HG03432 (cell line): ENCODE data around the gene SKIC8.

ENCODE experiments used
- ATAC-seq: cut with Tn5 transposase; IDR thresholded peaks from one replicate; pipeline ENCODE4 v1.9.1; 2021; ENCODE audit warnings: mild to moderate bottlenecking, moderate library complexity; ENCODE audit not compliant: unreplicated experiment

Gene SKIC8

DNA sequence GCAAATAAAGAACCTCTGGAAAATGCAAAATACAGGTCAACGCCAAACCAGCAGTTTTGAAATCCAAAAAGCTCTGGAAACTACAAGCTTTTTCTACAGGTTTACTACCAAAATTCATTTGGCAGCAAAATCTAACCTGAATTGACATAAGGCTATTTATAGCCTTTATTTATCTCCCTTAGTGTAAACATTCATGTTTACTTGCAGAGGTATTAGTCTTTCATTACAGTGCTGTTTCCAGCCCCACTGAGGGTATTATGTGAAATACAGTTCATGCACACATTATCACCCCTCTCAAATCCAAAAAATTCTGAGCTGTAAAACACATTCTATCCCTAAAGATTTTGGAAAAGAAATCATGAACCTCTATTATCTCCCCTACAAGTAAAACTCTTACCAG, 7.2 kb downstream of the SKIC8 start:
- no peak for ATAC-seq

DNA sequence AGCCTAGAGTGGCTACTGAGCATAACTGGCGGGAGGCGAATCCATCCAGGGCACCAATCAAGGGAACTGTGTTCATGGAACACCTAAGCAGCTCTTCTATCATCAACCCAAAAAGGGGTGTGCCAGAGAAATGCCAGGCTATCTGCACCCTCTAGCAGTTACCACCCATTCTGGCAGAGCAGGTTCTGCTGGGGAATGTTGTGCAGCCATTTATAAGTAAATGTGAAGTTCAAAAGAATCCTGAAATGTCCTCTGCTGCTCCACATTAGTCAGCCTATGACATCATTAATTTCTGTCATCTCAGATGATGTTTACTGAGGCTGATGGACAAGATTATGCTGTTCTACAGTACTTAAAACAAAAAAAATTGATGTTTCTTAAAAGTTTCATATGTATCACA, 7.7 kb downstream of the SKIC8 start:
- ATAC-seq = no peak

DNA sequence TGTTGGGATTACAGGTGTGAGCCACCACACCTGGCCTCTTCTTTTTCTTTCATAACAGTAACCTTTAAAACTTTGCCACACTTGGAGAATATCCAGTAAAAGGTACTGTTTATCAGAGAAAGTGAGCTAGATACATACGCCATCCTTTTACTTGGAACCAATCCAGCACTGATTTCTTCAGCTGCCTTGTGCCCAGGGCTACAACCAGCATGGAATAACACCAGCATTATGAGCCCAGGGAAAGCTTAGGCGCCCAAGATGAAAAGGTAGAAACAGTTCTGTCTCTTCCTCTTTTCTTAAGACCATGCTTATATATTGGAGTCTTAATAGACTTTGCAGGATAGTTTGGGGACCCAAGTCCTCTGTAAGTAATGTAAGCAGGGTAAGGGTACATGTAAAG, 8.4 kb downstream of the SKIC8 start:
- ATAC-seq = no peak

DNA sequence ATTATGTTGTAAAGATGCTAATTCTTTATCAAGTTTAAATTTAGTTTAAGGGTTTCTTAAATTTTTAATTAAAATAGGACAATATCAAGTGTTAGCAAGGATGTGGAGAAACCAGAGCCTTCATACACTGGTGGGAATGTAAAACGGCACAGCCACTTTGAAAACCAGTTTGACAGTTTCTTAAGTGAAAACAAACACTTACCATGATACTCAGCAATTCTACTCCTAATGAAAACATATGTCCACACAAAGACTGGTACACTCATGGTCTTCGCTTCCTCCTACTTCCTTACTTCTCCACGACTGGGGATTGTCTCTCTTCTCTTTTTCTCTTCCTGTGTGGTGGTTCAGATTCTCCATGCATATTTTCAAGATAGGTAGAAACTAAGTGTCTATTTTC, 9.2 kb downstream of the SKIC8 start:
- no peak for ATAC-seq

DNA sequence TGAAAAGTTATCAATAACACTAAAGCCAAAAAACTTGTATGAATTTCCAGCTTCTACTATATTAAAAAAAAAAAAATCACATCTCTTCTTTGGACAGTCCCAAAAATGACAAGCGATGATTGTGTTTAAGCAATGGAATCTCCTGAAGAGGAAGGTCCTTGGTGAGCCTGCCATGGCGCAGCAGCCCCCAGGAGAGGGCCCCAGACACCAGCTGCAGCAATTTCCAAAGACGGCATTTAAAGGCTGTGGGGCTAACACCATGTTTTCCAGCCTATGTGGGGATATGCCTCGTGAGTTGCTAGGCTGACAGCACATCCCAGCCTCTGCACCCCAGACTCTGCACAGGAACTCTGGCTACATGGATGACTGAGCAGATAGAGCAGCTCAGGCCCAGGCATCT, 14.7 kb downstream of the SKIC8 start:
- ATAC-seq = no peak

DNA sequence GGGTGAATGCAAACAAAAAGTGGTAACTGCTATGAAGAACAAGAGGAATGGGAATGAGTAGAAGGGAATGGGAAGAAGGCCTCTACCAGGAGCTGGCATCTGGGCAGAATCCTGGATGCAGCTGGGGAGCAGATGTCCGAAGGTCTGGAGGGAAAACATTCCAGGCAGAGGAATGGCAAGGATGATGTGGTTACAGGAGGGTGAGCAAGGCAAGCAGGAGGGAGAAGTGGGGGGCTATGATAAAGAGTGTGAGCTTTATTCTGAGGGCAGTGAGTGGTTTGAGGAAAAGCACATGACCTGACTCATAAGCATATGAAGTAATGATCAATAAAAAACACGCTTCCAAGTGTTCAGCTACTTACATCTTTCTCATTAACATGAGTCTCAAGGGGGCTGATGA, 17.1 kb downstream of the SKIC8 start:
- no peak for ATAC-seq

DNA sequence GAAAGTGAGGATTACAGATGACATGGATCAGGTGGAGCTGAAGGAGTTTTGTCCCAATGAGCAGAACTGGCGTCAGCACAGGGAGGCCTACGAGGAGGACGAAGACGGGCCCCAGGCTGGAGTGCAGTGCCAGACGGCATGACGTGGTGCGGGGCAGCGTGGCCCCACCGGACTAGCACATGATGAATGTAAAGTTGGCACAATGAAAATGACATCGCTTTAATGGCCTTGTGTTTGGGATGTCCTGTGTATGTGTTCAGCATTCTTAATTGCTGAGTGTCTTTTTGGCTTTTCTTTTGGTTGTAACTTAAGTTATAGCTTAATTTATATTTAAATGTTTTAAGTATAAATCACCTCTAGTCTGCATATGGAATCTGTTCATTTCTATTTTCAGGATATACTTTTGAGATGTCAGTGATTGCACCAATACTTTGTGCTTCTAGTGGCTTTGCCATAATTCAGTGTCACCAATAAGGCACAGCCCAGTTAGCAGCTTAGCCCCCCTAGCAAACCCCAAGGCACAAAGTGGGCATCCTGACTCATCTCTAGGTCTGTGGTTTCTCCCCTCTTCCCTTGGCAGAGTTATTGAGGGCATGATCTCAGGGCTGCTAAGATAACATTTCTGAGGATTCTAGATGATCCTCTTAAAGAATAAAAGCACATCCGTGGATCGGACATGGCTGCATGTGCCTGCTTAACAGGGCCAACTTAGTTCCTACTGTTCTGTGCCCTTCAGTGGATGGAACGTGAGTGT, 18.9 kb downstream of the SKIC8 start:
- ATAC-seq = no peak

DNA sequence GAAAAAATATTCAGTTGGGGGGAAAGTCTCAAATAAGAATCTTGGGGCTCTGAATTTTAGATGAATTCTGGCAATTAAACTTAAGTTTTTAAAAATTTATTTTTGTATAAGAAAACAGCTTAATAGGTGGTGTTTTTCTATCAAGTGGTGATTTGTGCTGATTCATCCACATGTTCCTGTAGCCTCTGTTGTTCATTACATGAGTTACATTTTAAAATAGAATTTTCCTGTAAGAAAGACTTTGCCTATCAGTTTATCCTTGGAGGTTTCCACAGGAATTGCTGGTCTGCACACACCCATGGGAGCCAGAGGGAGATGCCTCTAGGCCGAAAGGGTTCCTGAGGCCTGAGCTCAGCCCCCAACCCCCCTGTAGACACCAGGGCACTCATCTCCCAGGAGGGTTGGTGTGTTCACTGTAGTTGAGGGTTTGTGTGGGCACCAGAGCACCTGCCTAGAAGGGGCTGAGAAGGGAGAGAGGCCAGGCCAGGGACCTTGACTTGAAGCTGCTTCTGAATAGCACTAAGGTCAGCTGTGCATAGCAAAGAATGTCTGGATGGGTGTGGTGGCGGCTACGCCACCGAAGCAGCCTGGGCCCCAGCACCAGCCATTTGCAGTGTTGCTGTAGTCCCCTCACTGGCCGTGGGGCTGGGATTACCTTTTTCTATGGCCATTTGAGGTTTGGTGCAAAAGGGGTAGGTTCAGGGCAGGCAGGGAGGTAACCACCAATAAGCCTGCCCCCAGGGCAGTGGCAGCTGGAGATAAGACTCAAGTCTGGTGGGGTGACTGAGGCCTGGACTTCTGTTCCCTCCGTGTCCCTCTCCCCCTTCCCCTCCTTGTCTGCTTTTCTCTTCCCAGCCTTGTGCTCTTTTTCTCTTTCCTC, 23.1 kb downstream of the SKIC8 start:
- ATAC-seq = no peak

DNA sequence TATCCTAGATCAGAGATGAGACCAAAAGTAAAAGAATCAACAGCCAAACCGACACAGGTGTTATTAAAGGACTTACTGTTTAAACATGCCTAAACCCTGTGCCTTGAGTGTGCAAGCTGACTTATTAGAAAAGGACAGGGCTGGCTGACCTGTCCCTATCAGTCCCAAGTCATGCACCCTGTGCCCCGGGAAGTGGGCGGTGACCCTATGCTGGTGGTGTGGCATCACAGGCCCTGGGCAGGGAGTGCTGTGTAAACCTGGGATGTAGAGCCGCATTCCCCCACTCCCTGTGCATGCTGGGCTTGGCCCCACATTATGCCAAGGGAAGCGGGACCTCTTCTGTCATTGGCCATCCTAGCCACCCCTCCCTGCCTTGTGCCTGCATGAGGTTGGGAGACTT, 24.4 kb downstream of the SKIC8 start:
- ATAC-seq = no peak

DNA sequence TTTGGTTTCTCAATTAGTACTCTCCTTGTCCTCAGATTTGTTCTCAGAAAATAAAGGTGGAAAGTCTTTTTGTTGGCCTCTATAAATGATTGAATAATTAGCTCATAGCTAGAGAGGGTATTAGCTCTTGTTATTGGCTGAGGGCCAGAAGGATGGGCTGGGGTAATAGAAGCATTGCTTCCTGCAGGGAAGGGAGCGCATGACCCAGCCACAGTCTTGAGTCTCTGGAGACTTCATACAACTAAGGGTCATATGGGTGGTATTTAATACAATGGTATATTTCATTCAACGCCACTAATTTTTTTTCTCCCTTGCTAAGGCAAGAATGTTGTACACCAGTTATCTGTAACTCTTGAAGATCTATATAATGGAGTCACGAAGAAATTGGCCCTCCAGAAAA, 26.6 kb downstream of the SKIC8 start:
- ATAC-seq = no peak

DNA sequence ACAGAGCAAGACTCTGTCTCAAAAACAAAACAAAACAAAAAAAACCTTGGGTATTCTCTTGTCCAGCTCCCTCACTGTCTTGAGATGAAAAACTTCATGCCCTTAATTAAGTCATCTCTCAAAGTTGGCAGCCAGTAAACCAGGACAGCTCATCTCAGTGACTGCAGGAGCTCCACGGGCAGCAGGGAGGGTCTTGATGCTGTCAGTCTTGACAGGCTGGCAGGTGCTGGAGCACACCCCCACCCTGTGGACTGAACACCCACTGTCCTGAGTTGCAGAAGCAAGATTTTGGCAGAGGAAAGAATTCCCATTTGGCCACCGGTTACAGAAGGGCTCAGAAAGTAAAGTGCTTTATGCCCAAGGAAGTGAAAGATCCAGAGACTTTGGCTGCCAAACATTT, 27.1 kb downstream of the SKIC8 start:
- ATAC-seq = no peak

DNA sequence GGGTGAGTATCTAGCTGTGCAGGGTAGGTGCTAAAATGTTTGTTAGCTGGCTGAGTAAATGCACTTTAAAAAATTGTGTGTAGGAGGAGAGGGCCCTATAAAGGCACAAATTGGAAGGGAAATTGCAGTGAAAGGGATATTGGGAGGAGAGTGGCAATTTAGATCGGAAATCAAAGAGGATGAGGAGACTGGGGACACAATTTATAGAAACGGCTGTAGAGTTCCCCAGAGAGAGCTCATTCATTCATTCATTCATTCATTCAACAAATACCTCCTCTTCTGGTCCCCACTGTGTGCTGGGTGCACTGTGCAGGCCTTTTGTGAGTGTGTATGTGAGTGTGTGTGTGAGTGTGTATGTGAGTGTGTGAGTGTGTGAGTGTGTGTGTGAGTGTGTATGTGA, 32.6 kb downstream of the SKIC8 start:
- no peak for ATAC-seq

DNA sequence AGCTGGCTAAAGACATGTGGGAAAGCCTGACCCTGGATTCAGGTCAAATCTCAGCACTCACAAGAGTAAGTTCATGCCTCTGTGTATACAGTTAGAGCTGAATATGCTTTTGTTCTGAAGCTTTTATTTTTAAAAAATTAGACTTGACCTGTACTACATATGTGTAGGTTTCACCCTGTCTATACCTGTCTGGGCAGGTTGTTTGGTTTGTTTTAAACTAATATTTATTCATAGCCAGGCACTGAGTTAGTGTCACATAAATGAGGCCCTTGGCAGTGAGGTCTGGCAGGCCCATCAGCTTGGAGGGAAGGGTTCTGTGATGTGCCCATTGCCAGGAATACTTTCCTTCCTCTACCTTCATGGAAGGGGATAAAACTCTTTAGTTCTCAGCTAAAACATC, 33.2 kb downstream of the SKIC8 start:
- ATAC-seq = no peak

DNA sequence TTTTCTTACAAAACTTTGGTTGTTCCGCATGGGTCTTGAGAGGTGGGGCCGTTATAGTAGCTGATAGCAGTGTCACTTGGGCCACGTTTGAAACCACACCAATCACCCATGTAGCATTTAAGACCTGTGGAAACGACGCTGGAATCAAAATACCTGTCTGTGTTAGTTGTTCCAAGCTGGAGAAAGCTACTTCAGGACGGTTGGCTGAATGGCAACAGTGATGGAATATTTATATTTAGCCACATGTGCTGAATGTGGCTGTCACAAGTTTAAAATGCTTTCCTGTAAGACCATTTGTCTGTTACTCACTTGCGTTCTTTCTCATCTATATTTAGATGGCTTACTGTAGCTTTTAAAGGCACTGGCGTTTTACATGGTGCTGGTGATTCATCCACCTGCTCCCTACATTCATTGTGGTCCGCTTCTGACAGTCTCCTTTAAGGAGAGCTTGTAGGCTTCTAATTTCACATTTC, 33.6 kb downstream of the SKIC8 start:
- no peak for ATAC-seq

DNA sequence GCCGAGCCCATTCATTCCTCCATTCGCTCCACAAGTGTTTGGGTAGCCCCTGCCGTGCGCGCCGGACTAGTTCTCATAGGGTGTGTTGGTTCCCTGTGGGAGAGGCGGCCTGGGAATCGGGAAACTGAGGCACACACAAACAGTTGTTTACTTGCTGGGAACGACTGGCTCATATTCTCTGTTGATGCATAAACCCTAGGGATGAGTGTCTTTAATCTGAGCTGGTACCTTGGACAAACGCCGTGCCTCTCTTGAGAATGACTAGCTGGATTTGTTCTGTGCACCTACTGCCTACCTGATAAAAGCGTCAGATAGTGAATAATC, 34.3 kb downstream of the SKIC8 start:
- ATAC-seq = no peak

DNA sequence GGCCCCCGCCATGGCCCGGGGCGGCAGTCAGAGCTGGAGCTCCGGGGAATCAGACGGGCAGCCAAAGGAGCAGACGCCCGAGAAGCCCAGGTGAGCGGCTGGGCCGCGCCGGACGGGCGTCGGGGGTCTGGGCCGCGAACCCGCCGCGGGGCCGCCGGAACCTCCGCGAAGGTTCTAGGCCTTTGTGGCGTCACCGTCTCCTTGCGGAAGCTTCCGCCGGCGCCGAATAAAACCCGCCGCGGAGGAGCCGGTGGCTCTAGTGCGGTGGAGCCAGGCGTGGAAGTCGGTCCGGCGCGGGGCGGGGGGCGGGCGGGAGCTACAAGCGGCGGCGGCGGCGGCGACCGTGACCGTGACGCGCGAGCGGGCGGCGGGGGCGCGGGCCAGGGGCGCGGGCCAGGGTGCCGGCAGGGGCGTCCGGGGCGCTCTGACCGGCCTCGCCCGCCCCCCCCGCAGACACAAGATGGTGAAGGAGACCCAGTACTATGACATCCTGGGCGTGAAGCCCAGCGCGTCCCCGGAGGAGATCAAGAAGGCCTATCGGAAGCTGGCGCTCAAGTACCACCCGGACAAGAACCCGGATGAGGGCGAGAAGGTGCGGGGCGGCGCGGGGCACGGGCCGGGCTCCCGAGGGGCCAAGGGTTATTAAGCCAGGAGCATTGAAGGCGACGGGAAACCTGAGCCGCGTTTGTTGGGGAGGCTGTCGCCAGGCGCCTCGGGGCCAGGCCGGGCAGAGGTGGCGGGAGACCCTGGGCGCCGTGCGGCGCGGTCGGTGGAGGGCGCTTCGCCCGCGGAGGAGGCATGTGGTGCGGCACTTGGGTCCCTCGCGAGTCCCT, 34.9 kb downstream of the SKIC8 start, which contains the start of gene DNAJA4:
TSS of gene DNAJA4 (plus strand) at position 259 of the 833 bp plus-strand sequence. CDS start at position 461, 202 bp downstream.
- no peak for ATAC-seq

DNA sequence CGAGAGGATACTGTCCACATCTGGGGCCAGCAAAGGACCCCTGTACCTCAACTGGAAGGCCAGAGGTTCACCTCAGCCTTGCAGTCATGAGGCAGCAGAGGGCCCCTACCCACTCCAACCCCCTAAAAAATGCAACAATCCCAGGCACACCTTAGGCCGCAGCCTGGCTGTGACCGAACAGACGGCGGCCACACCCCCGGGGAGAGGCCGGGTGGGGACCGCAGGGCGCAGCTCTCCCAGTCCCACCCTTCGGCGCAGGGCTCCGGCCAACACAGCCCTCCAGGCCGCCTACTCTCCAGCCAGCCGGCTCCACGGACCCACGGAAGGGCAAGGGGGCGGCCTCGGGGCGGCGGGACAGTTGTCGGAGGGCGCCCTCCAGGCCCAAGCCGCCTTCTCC, 35.5 kb downstream of the SKIC8 start:
- ATAC-seq = no peak

DNA sequence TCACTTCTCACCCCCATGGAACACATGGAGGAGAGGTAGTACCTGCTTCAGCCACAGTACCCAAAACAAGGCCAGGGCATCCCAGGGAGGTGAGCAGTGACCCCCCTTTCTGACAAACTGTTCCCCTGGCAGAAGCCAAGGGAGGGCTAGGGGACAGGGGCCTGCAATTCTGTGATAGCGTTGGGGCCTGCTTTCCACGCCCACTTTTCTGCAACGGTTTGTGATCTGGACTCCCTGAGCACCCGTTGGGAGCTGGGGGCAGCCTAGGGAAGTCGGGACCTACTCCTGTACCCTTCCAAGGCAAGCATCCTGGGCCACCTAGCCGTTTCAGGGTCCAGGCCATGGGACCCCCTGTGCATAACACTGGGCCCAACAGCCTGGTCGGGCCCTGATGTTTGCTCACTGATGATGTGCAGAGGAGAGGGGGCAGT, 36.0 kb downstream of the SKIC8 start:
- ATAC-seq = no peak

DNA sequence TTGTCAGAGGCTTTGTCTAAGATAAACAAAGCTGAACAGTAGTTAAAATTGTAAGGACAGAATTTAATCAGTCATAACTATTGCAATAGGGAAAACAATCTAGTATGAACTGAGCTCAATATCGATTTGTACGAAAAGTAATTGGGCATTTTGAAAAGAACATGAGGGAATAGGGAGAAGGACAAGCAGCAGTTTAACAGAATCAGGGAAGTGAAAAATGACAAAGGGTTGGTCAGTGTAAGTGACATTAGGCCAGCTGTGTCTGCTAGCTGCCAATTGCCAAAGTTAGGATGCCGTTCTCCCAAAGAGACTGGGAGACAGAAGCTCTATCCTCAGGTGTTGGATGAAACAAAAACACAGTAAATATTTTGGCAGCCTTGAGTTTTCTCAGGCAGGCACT, 38.3 kb downstream of the SKIC8 start:
- ATAC-seq = no peak

DNA sequence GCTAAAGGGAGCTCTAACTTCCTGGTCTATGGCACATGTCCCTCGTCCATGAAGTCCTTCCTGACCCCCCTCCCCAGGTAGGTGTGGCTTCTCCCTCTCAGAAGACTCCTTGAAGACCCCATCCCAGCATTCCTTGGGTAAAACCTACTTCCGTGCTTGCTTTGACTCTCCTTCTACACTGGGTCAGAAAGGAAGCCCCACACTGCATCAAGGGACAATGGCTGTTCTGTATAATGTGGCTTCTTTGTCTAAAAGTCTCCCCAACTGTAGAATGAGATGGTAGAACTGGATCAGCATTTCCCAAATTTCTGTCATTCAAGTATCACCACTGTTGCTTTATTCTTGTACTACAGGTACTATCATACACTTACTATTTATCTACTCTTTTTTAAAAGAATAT, 38.9 kb downstream of the SKIC8 start:
- ATAC-seq = no peak

DNA sequence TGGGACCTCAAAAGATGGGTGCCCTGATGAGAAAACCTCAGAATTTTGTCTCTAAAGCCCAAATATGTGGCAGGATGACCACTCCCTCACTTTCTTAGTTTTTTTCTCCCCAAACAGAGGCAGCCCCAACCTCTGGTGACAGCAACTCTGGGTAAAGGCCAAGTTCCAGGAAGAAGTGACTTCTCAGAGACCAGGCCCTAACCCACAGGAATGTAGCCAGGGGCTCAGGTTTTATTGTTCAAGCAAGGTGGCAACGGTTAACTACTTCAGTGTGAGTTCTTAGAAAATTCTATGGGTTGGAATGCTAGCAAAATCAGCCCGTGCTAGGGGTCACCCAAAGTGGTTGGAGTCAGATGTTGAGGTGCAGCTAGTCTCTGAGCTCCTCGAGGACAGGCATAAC, 40.2 kb downstream of the SKIC8 start:
- no peak for ATAC-seq
